RWPE2 (cell line): ENCODE results near the gene GADD45GIP1.
A peak's percentile ranks its signal among the peaks of the same experiment; 100 is the strongest.

Source experiments
- ATAC-seq: fragments of 200-7000 bp; cut with Tn5 transposase; 3 replicates; pipeline ENCODE4 v1.9.1; 2021; ENCODE audit warnings: low read depth
- DNase-seq: peaks from one replicate; pipeline ENCODE4 v3.0.0-alpha.2; 2020; ENCODE audit warnings: low spot score
- H3K27ac ChIP-seq: fragments of 450-650 bp; 2 replicates; pipeline ENCODE4 v1.5.1; 2017; ENCODE audit warnings: mild to moderate bottlenecking; ENCODE audit not compliant: poor library complexity, severe bottlenecking
- H3K27me3 ChIP-seq: fragments of 250-450 bp; sonication (Bioruptor Pico); 2 replicates; pipeline ENCODE4 v1.5.1; 2021; ENCODE audit warnings: mild to moderate bottlenecking, moderate library complexity; ENCODE audit not compliant: insufficient read depth, poor library complexity, severe bottlenecking
- H3K36me3 ChIP-seq: fragments of 250-450 bp; sonication (Bioruptor Pico); 2 replicates; pipeline ENCODE4 v1.5.1; 2020; ENCODE audit warnings: low read depth, mild to moderate bottlenecking, moderate library complexity
- H3K4me1 ChIP-seq: fragments of 250-450 bp; sonication (Bioruptor Pico); 2 replicates; pipeline ENCODE4 v1.5.1; 2021; ENCODE audit warnings: mild to moderate bottlenecking, moderate library complexity; ENCODE audit not compliant: insufficient read depth, poor library complexity, severe bottlenecking
- H3K4me3 ChIP-seq: fragments of 250-450 bp; sonication (Bioruptor Pico); 2 replicates; pipeline ENCODE4 v1.5.1; 2021; ENCODE audit warnings: mild to moderate bottlenecking, moderate library complexity; ENCODE audit not compliant: severe bottlenecking
- H3K9me3 ChIP-seq: fragments of 250-450 bp; sonication (Bioruptor Pico); 2 replicates; pipeline ENCODE4 v1.5.1; 2021; ENCODE audit warnings: mild to moderate bottlenecking, moderate library complexity; ENCODE audit not compliant: severe bottlenecking
- CTCF ChIP-seq: fragments of 450-650 bp; IDR thresholded peaks from one replicate; pipeline ENCODE4 v1.5.1; 2017; ENCODE audit warnings: mild to moderate bottlenecking, moderate library complexity; ENCODE audit not compliant: poor library complexity, severe bottlenecking

Gene GADD45GIP1

GRCh38 chr19:12940897-12941296, 16.1 kb downstream of the GADD45GIP1 start:
- Histone ChIP-seq H3K4me1 (peaks cover 15% of the 10 kb centered on the region), H3K27me3 (no peaks in the 10 kb centered on the region), H3K27ac (peak overlapping the region; percentile 88), H3K36me3 (peaks cover 67% of the 10 kb centered on the region), H3K4me3 (peak overlapping the region; percentile 94), H3K9me3 (no peaks in the 10 kb centered on the region)
- DNase-seq (no peak), ATAC-seq (no peak)
- no peak for TF ChIP-seq CTCF

GRCh38 chr19:12939975-12940423, 17.0 kb downstream of the GADD45GIP1 start:
- peak overlapping the region; percentile 94 for H3K4me3 ChIP-seq
- DNase-seq, result no peak
- TF ChIP-seq CTCF, result no peak

GRCh38 chr19:12938779-12939601, 18.0 kb downstream of the GADD45GIP1 start:
- DNase-seq (no peak), ATAC-seq (no peak)
- Histone ChIP-seq H3K27me3 (no peaks in the 10 kb centered on the region), H3K9me3 (no peaks in the 10 kb centered on the region), H3K4me1 (peaks cover 15% of the 10 kb centered on the region), H3K27ac (peak overlapping the region; percentile 88), H3K36me3 (peaks cover 53% of the 10 kb centered on the region), H3K4me3 (peak overlapping the region; percentile 94)
- TF ChIP-seq CTCF, result no peak

More at GRCh38 chr19:12939975-12940423, 17.0 kb downstream of the GADD45GIP1 start:
- no peaks in the 10 kb centered on the region for H3K27me3 ChIP-seq
- H3K9me3 ChIP-seq, result no peaks in the 10 kb centered on the region
- ATAC-seq, result no peak
- peaks cover 15% of the 10 kb centered on the region for H3K4me1 ChIP-seq
- H3K36me3 ChIP-seq, result peaks cover 63% of the 10 kb centered on the region
- H3K27ac ChIP-seq, result peak overlapping the region; percentile 88

GRCh38 chr19:12937927-12938778, 18.9 kb downstream of the GADD45GIP1 start, which contains the start of gene CALR:
CALR (plus strand) TSS chr19:12938609; CDS start chr19:12938680, 71 bp downstream.
- peaks cover 18% of the 10 kb centered on the region for H3K4me1 ChIP-seq
- peak within 1 kb of the TSS; percentile 88 for H3K27ac ChIP-seq
- TF ChIP-seq CTCF, result no peak
- H3K4me3 ChIP-seq, result peak within 1 kb of the TSS; percentile 94
- ATAC-seq (peak; percentile 92), DNase-seq (peak; percentile 99)
- peaks cover 46% of the 10 kb centered on the region for H3K36me3 ChIP-seq
- H3K9me3 ChIP-seq, result no peaks in the 10 kb centered on the region
- H3K27me3 ChIP-seq, result no peaks in the 10 kb centered on the region
